ENCODE data around the gene CDC42EP3.

The CDC42EP3 gene

GRCh38 chr2:37671009-37671815 lies at the start of gene CDC42EP3:
Gene CDC42EP3, minus strand, starts transcription at chr2:37671642. Its CDS starts 25,055 bp downstream, at chr2:37646587.
- DNase-seq (ENCODE audit: low read depth): peak; percentile 65

DNA sequence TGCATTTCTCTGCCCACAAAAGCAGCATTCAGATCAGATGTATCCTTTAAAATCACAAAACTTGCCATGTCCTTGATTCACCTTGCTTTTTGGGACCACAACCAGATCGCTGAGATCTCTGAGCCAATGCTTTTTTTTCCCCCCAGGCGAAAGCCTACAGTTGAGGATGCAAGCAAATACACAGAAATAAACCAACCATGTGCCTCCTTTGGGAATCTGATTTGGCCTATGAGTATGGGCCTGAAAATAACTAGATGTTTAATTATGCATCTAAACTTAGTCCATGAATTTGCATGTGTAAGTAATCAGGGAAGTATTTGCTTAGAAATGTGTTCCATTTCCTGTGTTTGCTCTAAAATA lies 49.7 kb upstream of the CDC42EP3 start:
- DNase-seq (ENCODE audit: low read depth): no peak

DNA sequence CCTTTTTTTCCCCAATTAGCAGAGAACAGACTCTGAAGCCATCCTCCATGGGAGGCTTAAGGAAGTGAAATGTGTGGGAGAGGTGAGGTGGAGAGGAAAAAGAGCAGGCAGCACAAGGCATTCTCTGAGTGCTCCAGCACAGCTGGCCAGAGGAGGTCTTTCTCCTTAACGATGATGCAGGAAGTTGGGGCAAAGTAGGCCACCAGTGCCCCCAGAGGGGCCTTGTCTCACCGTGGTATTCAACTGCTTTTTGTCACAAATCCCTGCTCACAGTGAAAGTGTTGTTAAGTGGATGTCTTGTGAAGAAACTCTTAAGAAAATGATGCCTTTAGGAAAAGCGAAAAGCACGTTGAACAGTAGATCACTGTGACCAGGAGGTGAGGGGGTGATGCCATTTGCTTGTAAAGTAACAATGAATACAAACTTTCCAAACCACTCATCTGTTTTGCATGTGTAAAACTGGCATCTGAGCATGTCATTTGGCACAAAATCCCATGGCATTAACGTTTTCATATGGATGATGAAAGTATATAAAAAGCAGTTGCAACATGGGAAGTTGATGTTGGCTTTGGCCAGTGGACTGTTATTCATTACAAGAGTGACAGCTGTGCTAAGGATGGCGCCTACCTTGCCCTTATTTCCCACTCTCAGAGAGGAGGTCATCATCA lies 49.2 kb upstream of the CDC42EP3 start:
- DNase-seq (ENCODE audit: low read depth): no peak

GRCh38 chr2:37718515-37719161 lies 47.2 kb upstream of the CDC42EP3 start:
- DNase-seq (ENCODE audit: low read depth): no peak

- no peak for DNase-seq (ENCODE audit: low read depth)
Observed at GRCh38 chr2:37713258-37713700, 41.8 kb upstream of the CDC42EP3 start.

DNA sequence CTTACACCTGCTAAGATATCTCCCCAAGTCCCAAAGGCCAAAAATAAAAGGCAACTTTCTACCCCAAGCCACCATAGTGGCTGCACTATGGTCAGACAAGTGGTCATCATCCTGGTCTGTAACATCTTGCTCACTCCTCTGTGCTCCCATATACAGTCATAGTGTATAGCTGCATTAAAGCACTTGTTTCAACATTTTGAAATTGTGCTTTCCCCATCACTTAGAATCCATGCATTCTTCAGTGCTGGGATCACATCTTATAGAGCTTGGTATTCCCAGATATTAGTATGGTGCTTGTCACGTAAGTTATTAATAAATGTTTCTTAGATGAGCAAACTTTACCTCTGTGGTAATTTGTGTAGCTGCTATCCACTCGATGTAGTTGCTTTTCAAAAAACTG lies 40.4 kb upstream of the CDC42EP3 start:
- no peak for DNase-seq (ENCODE audit: low read depth)

GRCh38 chr2:37711308-37711731 lies 39.9 kb upstream of the CDC42EP3 start:
- no peak for DNase-seq (ENCODE audit: low read depth)

DNA sequence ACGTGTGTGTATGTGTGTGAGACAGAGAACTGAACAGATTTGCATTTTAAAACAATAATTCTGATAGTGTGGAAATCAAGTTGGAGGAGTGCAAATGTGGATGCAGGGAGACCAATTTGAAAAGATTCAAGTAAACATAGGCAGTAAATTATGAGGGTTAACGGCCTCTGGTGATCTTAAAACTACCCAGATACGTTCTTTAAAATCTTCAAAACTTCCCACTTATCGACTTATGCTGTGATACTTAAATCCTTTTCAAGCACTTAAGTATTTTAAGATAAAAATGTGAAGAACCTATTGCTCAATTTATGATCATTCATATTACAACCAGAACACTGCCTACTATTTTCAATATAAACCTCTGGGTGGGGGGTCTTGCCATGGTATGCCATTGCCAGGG lies 37.7 kb upstream of the CDC42EP3 start:
- no peak for DNase-seq (ENCODE audit: low read depth)

DNA sequence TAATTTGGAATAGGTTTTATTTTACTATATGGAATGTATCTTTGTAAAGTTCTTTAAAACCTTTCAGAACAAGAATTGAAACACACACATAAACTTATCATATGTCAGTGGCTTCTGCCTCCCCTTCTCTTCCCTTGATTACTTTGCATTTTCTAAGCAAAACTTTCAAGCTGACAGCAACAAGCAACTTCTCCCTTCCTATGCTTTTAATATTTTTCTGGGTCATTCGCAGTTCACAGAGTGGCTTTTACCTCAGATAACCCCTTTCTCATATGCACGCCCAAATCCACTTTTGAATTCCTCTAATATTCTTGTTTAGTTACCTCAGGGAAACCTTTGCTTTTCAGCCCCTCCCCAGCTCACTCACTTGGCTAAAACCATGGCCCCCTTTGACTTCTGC lies 36.7 kb upstream of the CDC42EP3 start:
- DNase-seq (ENCODE audit: low read depth): no peak

DNA sequence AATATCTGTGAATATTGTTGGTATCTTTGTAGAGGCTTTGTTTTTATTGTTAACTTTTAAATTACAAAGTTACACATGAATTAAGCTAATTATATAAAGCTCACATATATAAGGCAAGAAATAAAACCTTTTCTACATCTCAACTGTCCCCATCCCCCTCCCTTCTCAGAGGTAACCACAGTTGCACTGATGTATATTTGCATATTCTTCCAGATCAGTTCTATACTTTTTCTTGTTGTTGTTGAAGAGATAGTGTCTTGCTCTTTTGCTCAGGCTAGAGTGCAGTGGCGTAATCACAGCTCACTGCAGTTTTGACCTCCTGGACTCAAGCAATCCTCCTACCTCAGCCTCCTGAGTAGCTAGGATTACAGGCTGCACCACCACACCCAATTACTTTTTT lies 36.0 kb upstream of the CDC42EP3 start:
- no peak for DNase-seq (ENCODE audit: low read depth)

- no peak for DNase-seq (ENCODE audit: low read depth)
Observed at GRCh38 chr2:37706334-37707183, 35.1 kb upstream of the CDC42EP3 start.

- DNase-seq (ENCODE audit: low read depth): no peak
Observed at GRCh38 chr2:37705191-37705590, 33.7 kb upstream of the CDC42EP3 start.

- DNase-seq (ENCODE audit: low read depth): no peak
Observed at GRCh38 chr2:37698931-37699481, 27.6 kb upstream of the CDC42EP3 start.

GRCh38 chr2:37695336-37695735 lies 23.9 kb upstream of the CDC42EP3 start:
- no peak for DNase-seq (ENCODE audit: low read depth)

- no peak for DNase-seq (ENCODE audit: low read depth)
Observed at GRCh38 chr2:37692711-37693110, 21.3 kb upstream of the CDC42EP3 start.

- DNase-seq (ENCODE audit: low read depth): no peak
Observed at GRCh38 chr2:37689751-37690150, 18.3 kb upstream of the CDC42EP3 start.

DNA sequence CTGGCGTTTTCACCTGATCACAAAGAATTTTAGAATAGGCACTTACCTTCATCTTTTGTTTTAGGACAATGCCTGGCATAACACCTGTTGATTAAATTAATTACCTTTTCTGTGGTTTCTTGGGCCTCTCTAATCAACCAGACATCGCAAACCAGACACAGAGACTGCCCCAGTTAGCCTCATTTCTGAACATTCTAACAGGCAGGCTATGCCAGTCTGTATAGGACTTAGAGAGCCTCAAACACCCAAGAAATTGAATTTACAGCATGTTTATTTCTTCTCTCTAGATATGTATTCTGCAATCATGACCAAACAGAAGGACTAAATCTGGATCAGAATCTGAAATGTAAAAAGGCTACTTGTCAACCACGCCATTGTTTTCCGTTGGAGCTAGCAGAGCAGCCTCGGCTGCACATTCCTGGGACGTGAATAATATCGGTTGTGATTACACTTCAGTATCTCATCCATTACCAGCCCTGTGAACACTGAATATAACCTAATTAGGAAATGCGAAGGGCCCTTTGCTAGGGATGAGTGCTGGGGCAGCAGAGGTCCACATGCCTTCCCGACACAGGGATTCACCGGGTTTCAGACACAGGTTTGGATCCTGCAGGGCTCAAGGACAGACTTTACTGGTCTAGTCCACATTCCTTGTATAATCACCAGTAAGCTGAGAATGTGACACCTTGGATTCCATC lies 17.5 kb upstream of the CDC42EP3 start:
- DNase-seq (ENCODE audit: low read depth): no peak

GRCh38 chr2:37686792-37687526 lies 15.5 kb upstream of the CDC42EP3 start:
- DNase-seq (ENCODE audit: low read depth): no peak

DNA sequence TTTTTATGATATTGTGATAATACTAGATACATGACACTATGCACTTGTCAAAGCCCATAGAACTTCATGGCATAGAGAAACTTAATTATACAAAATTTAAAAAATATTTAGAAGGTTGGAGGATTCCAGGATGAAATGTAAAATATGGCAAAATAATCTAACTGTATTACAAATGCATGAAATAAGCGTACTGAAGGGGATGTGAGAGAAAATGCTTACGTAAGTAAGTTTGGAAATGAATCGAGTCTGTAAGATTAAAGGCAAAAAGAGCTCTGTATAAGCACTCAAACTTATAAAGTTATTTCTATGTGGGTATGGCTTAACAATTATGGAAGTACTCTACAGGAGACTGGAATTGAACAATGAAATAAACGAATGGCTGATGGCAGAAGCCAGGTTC lies 13.4 kb upstream of the CDC42EP3 start:
- no peak for DNase-seq (ENCODE audit: low read depth)
